ENCODE data around the gene PRR7.

The PRR7 gene

DNA sequence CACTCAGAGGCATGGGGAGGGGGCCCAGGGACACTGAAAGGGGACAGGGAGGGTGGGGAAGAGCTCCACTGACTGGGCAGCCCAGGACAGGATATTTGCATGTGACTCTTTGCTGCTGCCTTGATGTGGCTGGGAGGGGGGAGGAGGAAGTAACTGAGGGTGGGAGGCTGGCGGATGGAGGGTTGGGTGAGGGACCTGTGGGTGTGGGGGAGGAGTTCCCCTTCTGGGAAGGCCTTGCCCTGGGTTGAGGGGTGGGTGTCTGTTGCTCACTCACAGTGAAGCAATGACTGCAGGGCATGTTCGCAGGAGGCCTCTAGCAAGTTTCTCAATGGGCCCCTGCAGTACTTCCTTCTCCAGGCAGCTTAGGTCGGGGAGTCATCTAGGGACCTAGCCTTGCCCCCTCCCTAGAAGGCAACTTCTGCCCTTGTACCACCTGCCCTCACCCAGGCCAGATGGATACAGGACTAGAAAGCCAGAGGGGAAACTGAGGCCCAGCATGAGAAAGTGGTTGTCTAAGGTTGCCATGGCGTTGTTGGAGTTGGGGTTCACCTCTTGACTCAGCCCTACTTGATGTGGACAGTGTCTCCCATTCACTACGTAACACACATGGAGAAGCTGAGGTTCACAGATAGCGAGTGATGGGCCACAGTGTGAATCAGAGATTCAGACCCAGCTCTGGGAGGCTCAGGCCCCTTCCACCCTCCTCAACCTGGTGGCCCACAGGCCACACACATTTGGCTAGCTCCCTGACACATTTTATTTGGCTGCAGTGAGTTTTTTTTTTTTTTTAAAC, 17.2 kb upstream of the PRR7 start:
- peaks cover 10% of the 10 kb centered on the region for H3K4me1 ChIP-seq (ENCODE audit: insufficient read depth, low read length)
- no peak overlapping the region for H3K9ac ChIP-seq (ENCODE audit: low read depth, low read length)
- no peaks in the 10 kb centered on the region; the same call in 1 of the 2 replicates for H3K36me3 ChIP-seq (ENCODE audit: insufficient read depth, low read length)
- no peaks in the 10 kb centered on the region for H3K9me3 ChIP-seq (ENCODE audit: control insufficient read depth, insufficient read depth, low read length)

DNA sequence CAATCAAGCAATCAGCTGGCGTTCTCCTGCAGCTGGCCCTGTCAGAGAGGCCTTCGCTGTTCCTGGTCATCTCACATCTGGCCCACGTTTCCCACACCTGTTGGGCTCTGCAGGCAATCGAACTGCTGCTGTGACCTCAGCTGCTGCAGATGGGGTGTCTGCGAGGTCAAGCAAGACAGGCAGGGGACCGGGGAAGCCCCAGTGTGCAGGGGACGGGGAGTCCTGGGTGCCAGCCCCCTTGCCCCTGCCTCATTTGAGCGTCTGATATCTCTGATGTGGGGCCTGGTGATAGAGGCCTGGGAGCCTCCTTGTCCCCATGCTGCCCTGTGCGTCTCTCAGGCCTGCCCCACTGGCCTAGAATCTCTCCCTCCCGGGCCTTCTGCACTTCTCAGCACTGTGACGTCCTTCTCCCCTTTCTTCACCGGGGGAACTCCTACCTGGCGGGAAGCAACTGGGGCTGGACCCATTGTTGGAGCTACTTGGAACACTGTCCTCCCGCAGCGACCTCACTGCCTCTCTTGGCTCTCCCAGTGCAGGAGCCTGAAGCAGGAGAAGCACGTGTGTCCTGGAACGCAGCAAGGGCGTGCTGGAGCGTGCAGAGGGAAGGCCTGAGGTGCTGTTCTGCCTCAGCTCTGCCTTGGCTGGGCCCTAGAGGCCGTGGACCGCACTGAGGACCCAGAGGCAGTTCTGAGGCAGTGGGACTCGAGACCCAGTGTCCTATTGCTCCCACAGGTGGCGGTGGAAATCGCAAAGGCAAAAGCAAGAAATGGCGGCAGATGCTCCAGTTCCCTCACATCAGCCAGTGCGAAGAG, 16.3 kb upstream of the PRR7 start:
- Histone ChIP-seq H3K9ac (ENCODE audit: low read depth, low read length) (no peak overlapping the region), H3K4me1 (ENCODE audit: insufficient read depth, low read length) (peaks cover 10% of the 10 kb centered on the region), H3K36me3 (ENCODE audit: insufficient read depth, low read length) (peaks cover under 1% of the 10 kb centered on the region), H3K9me3 (ENCODE audit: control insufficient read depth, insufficient read depth, low read length) (no peaks in the 10 kb centered on the region)

DNA sequence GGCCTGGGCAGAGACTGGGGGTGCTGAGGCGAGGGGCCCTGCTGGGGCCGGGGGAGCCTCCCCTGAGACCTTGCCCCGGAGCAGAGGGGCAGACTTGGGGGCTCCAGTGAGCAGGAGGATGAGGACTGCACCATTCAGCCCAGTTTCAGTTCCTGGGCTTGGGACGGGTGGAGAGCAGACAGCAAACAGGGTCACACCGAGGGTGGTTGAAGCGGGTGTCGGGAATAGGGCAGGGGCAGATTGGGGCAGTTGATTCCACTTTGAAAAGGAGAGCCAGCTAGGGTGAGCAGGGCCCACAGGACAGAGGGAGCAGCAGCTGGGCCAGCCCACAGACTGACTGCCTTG, 15.7 kb upstream of the PRR7 start:
- Histone ChIP-seq H3K36me3 (ENCODE audit: insufficient read depth, low read length) (peaks cover 4% of the 10 kb centered on the region), H3K9ac (ENCODE audit: low read depth, low read length) (no peak overlapping the region), H3K9me3 (ENCODE audit: control insufficient read depth, insufficient read depth, low read length) (no peaks in the 10 kb centered on the region), H3K4me1 (ENCODE audit: insufficient read depth, low read length) (peaks cover 10% of the 10 kb centered on the region)

GRCh38 chr5:177431317-177432142, 15.1 kb upstream of the PRR7 start:
- Histone ChIP-seq H3K9ac (ENCODE audit: low read depth, low read length) (no peak overlapping the region), H3K4me1 (ENCODE audit: insufficient read depth, low read length) (peaks cover 10% of the 10 kb centered on the region), H3K36me3 (ENCODE audit: insufficient read depth, low read length) (peaks cover 4% of the 10 kb centered on the region), H3K9me3 (ENCODE audit: control insufficient read depth, insufficient read depth, low read length) (no peaks in the 10 kb centered on the region)

GRCh38 chr5:177432143-177432838, 14.3 kb upstream of the PRR7 start:
- H3K9me3 ChIP-seq (ENCODE audit: control insufficient read depth, insufficient read depth, low read length), result no peaks in the 10 kb centered on the region
- H3K9ac ChIP-seq (ENCODE audit: low read depth, low read length), result no peak overlapping the region
- peaks cover 10% of the 10 kb centered on the region for H3K4me1 ChIP-seq (ENCODE audit: insufficient read depth, low read length)
- H3K36me3 ChIP-seq (ENCODE audit: insufficient read depth, low read length), result peaks cover 4% of the 10 kb centered on the region

- Histone ChIP-seq H3K9ac (ENCODE audit: low read depth, low read length) (no peak overlapping the region), H3K4me1 (ENCODE audit: insufficient read depth, low read length) (peaks cover 3% of the 10 kb centered on the region; the same call in 1 of the 2 replicates)
Measured at GRCh38 chr5:177432839-177433657, 13.6 kb upstream of the PRR7 start.

GRCh38 chr5:177433658-177434217, 12.9 kb upstream of the PRR7 start:
- Histone ChIP-seq H3K9me3 (ENCODE audit: control insufficient read depth, insufficient read depth, low read length) (no peaks in the 10 kb centered on the region), H3K4me1 (ENCODE audit: insufficient read depth, low read length) (peaks cover 3% of the 10 kb centered on the region; the same call in 1 of the 2 replicates), H3K36me3 (ENCODE audit: insufficient read depth, low read length) (peaks cover 6% of the 10 kb centered on the region), H3K9ac (ENCODE audit: low read depth, low read length) (no peak overlapping the region)

More at GRCh38 chr5:177432839-177433657, 13.6 kb upstream of the PRR7 start:
- H3K9me3 ChIP-seq (ENCODE audit: control insufficient read depth, insufficient read depth, low read length), result no peaks in the 10 kb centered on the region
- peaks cover 6% of the 10 kb centered on the region for H3K36me3 ChIP-seq (ENCODE audit: insufficient read depth, low read length)

- peaks cover 6% of the 10 kb centered on the region for H3K36me3 ChIP-seq (ENCODE audit: insufficient read depth, low read length)
- no peak overlapping the region for H3K9ac ChIP-seq (ENCODE audit: low read depth, low read length)
- peaks cover 2% of the 10 kb centered on the region; the same call in 1 of the 2 replicates for H3K4me1 ChIP-seq (ENCODE audit: insufficient read depth, low read length)
- H3K9me3 ChIP-seq (ENCODE audit: control insufficient read depth, insufficient read depth, low read length), result no peaks in the 10 kb centered on the region
Measured at GRCh38 chr5:177434437-177434836, 12.2 kb upstream of the PRR7 start.

- Histone ChIP-seq H3K9ac (ENCODE audit: low read depth, low read length) (no peak overlapping the region), H3K36me3 (ENCODE audit: insufficient read depth, low read length) (peaks cover 6% of the 10 kb centered on the region), H3K9me3 (ENCODE audit: control insufficient read depth, insufficient read depth, low read length) (no peaks in the 10 kb centered on the region), H3K4me1 (ENCODE audit: insufficient read depth, low read length) (peaks cover 4% of the 10 kb centered on the region; the same call in 1 of the 2 replicates)
Measured at GRCh38 chr5:177434942-177435738, 11.5 kb upstream of the PRR7 start.

DNA sequence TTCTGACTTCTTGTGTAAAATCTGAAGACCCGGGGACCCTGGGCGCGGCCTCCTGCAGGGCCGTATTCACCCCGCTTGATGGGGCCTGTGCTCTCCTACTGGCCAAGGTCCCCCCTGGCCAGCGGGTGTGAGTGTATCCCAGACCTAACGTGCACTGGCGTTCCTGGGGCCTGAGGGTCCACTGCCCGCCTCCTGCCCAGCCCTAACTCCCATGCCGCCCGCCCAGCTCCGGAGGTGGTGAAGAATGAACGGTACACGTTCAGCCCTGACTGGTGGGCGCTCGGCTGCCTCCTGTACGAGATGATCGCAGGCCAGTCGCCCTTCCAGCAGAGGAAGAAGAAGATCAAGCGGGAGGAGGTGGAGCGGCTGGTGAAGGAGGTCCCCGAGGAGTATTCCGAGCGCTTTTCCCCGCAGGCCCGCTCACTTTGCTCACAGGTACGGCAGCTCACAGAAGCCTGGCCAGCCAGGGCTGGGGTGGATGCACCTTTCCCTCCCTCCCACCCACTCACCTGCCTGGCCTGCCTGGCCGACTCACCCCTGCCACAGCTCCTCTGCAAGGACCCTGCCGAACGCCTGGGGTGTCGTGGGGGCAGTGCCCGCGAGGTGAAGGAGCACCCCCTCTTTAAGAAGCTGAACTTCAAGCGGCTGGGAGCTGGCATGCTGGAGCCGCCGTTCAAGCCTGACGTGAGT, 10.6 kb upstream of the PRR7 start:
- peaks cover 6% of the 10 kb centered on the region for H3K36me3 ChIP-seq (ENCODE audit: insufficient read depth, low read length)
- peaks cover 4% of the 10 kb centered on the region; the same call in 1 of the 2 replicates for H3K4me1 ChIP-seq (ENCODE audit: insufficient read depth, low read length)
- no peaks in the 10 kb centered on the region for H3K9me3 ChIP-seq (ENCODE audit: control insufficient read depth, insufficient read depth, low read length)
- no peak overlapping the region for H3K9ac ChIP-seq (ENCODE audit: low read depth, low read length)

GRCh38 chr5:177437623-177438022, 9.0 kb upstream of the PRR7 start:
- Histone ChIP-seq H3K36me3 (ENCODE audit: insufficient read depth, low read length) (peaks cover 6% of the 10 kb centered on the region), H3K9me3 (ENCODE audit: control insufficient read depth, insufficient read depth, low read length) (no peaks in the 10 kb centered on the region), H3K9ac (ENCODE audit: low read depth, low read length) (no peak overlapping the region), H3K4me1 (ENCODE audit: insufficient read depth, low read length) (peaks cover 4% of the 10 kb centered on the region; the same call in 1 of the 2 replicates)

GRCh38 chr5:177438468-177438867, 8.1 kb upstream of the PRR7 start:
- no peaks in the 10 kb centered on the region for H3K9me3 ChIP-seq (ENCODE audit: control insufficient read depth, insufficient read depth, low read length)
- H3K4me1 ChIP-seq (ENCODE audit: insufficient read depth, low read length), result peaks cover 4% of the 10 kb centered on the region; the same call in 1 of the 2 replicates
- peaks cover 6% of the 10 kb centered on the region for H3K36me3 ChIP-seq (ENCODE audit: insufficient read depth, low read length)
- no peak overlapping the region for H3K9ac ChIP-seq (ENCODE audit: low read depth, low read length)
